Tibial artery (tissue), 4 donors: ENCODE results near the gene ITGAV.

Experiments used
- DNase-seq, 2 donors: peaks; one replicate each; pipeline ENCODE4 v3.0.0-alpha.2; 2019
- H3K27ac ChIP-seq, 2 donors: fragments of 200-600 bp; sonication (generic) in 1 of 2; 1 replicate in 1 of 2; 2 replicates in 1 of 2; pipeline ENCODE4 v1.5.1; 2018 to 2019; ENCODE audit warnings: mild to moderate bottlenecking in 1 of 2
- H3K27me3 ChIP-seq, 2 donors: fragments of 200-600 bp; sonication (generic) in 1 of 2; one replicate each; pipeline versions ENCODE4 v1.5.1 to v1.6.0; 2016 to 2019
- H3K36me3 ChIP-seq, 3 donors: fragments of 200-600 bp; sonication (generic) in 2 of 3; one replicate each; pipeline ENCODE4 v1.5.1; 2016 to 2019; ENCODE audit warnings: mild to moderate bottlenecking in 2 of 3
- H3K4me1 ChIP-seq, 4 donors: fragments of 200-600 bp; sonication (generic) in 2 of 4; 1 replicate in 3 of 4; 2 replicates in 1 of 4; pipeline ENCODE4 v1.5.1; 2016 to 2019
- H3K4me3 ChIP-seq, 2 donors: fragments of 200-600 bp; sonication (generic) in 1 of 2; 1 replicate in 1 of 2; 2 replicates in 1 of 2; pipeline ENCODE4 v1.5.1; 2018 to 2019; ENCODE audit warnings: mild to moderate bottlenecking in 2 of 2
- H3K9me3 ChIP-seq, 3 donors: fragments of 200-600 bp; sonication (generic) in 1 of 3; one replicate each; pipeline ENCODE4 v1.5.1; 2016 to 2019
- CTCF ChIP-seq, 2 experiments: fragments of 200-600 bp in 1 of 2; fragments of 450-650 bp in 1 of 2; IDR thresholded peaks; one replicate each; pipeline ENCODE4 v1.5.1; 2017 to 2019; ENCODE audit warnings: antibody characterized with exemption in 2 of 2, mild to moderate bottlenecking in 1 of 2, moderate library complexity in 1 of 2
- intact Hi-C: fragments of 100-400 bp; cut with DNase I; formaldehyde crosslinking; loops from one replicate; pipeline ENCODE4 v1.15.0; 2023; ENCODE audit warnings: low total_unique reads

ITGAV gene

DNA sequence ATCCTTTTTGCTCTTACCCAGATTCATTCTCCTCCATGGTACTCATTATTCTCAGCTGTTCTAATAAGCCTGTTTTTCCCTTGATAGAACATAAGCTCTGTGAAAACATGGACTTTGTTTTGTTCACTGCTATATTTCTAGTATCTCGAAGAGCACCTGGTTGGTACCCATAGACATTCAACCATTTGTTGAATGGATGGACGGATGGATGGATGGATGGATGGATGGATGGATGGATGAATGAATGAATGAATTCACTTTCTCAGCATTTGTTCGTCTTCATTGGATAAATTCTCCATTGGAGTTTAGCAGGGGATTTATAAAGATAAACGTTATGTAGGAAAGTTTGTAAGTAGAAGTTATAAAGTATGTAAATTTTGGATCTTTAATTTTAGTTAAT, 106.9 kb downstream of the ITGAV start:
- no peak overlapping the region for H3K4me3 ChIP-seq
- no peak for DNase-seq

GRCh38 chr2:186697536-186697935, 107.7 kb downstream of the ITGAV start:
- TF ChIP-seq CTCF (IDR thresholded peaks at IDR 0.05) = no peak
- Histone ChIP-seq H3K36me3 (no peaks in the 10 kb centered on the region), H3K4me1 (peaks cover 0 to 13% (median 4%) of the 10 kb centered on the region in 4 donors)

More for the DNA sequence above, 106.9 kb downstream of the ITGAV start:
- Histone ChIP-seq H3K27ac (no peak overlapping the region), H3K4me1 (peaks cover 0 to 13% (median 4%) of the 10 kb centered on the region in 4 donors), H3K36me3 (no peaks in the 10 kb centered on the region), H3K9me3 (no peaks in the 10 kb centered on the region), H3K27me3 (no peaks in the 10 kb centered on the region)
- intact Hi-C loops = no loop called here
- TF ChIP-seq CTCF (IDR thresholded peaks at IDR 0.05) = no peak

GRCh38 chr2:186699742-186700141, 109.9 kb downstream of the ITGAV start:
- no peak overlapping the region for H3K4me3 ChIP-seq
- intact Hi-C loops = no loop called here
- no peaks in the 10 kb centered on the region for H3K27me3 ChIP-seq
- no peak overlapping the region for H3K27ac ChIP-seq
- no peak for TF ChIP-seq CTCF (IDR thresholded peaks at IDR 0.05)
- H3K36me3 ChIP-seq = no peaks in the 10 kb centered on the region
- DNase-seq = no peak
- H3K9me3 ChIP-seq = no peaks in the 10 kb centered on the region
- H3K4me1 ChIP-seq = peaks cover 0 to 5% (median 2%) of the 10 kb centered on the region in 4 donors

More at GRCh38 chr2:186697536-186697935, 107.7 kb downstream of the ITGAV start:
- H3K27ac ChIP-seq = no peak overlapping the region
- H3K9me3 ChIP-seq = no peaks in the 10 kb centered on the region
- no peak for DNase-seq
- intact Hi-C loops = no loop called here
- H3K27me3 ChIP-seq = no peaks in the 10 kb centered on the region
- no peak overlapping the region for H3K4me3 ChIP-seq

GRCh38 chr2:186702006-186702405, 112.2 kb downstream of the ITGAV start:
- H3K27ac ChIP-seq = no peak overlapping the region
- H3K9me3 ChIP-seq = no peaks in the 10 kb centered on the region
- H3K27me3 ChIP-seq = no peaks in the 10 kb centered on the region
- no peak for TF ChIP-seq CTCF (IDR thresholded peaks at IDR 0.05)
- DNase-seq = no peak
- intact Hi-C loops = no loop called here
- no peaks in the 10 kb centered on the region for H3K36me3 ChIP-seq
- H3K4me1 ChIP-seq = no peaks in the 10 kb centered on the region
- H3K4me3 ChIP-seq = no peak overlapping the region

- Histone ChIP-seq H3K9me3 (no peaks in the 10 kb centered on the region), H3K4me3 (no peak overlapping the region), H3K27ac (no peak overlapping the region), H3K27me3 (no peaks in the 10 kb centered on the region), H3K36me3 (no peaks in the 10 kb centered on the region), H3K4me1 (no peaks in the 10 kb centered on the region)
- DNase-seq = no peak
- TF ChIP-seq CTCF (IDR thresholded peaks at IDR 0.05) = no peak
- intact Hi-C loops = no loop called here
These were observed 112.6 kb downstream of the ITGAV start for GRCh38 chr2:186702501-186702900.

GRCh38 chr2:186704897-186705296, 115.0 kb downstream of the ITGAV start:
- Histone ChIP-seq H3K4me3 (no peak overlapping the region), H3K36me3 (no peaks in the 10 kb centered on the region), H3K27me3 (no peaks in the 10 kb centered on the region), H3K9me3 (no peaks in the 10 kb centered on the region), H3K27ac (no peak overlapping the region), H3K4me1 (no peaks in the 10 kb centered on the region)
- intact Hi-C loops = no loop called here
- TF ChIP-seq CTCF (IDR thresholded peaks at IDR 0.05) = no peak
- no peak for DNase-seq
